Stimulated activated naive CD8-positive, alpha-beta T cell treated with anti-CD3 and anti-CD28 coated beads, Interleukin-15, amount 100 ng/mL, for 72 hours (primary cell): ENCODE data around the gene THSD7B.
"Not testable (repeated sequence)": the region's sequence is repeated elsewhere in the genome, so short reads cannot be mapped to it uniquely, and the experiment has no call there.

ENCODE experiments used
- ATAC-seq: fragments of 150-1000 bp; cut with Tn5 transposase; 2 replicates; pipeline ENCODE4 v1.10.0; 2021; ENCODE audit warnings: mild to moderate bottlenecking, moderate library complexity
- DNase-seq, 2 donors: peaks; one replicate each; pipeline ENCODE4 v3.0.0; 2021 to 2022
- H3K27ac Mint-ChIP-seq, 2 donors: one replicate each; pipeline ENCODE4 v1.8.0; 2022; ENCODE audit warnings: mild to moderate bottlenecking in 2 of 2, mixed read lengths in 2 of 2, moderate library complexity in 2 of 2
- H3K27me3 Mint-ChIP-seq: one replicate; pipeline ENCODE4 v1.8.0; 2022; ENCODE audit warnings: mixed read lengths
- H3K4me1 Mint-ChIP-seq: one replicate; pipeline ENCODE4 v1.8.0; 2022; ENCODE audit warnings: mild to moderate bottlenecking, mixed read lengths
- H3K4me3 Mint-ChIP-seq, 2 donors: one replicate each; pipeline ENCODE4 v1.8.0; 2022; ENCODE audit warnings: mild to moderate bottlenecking in 2 of 2, mixed read lengths in 2 of 2, moderate library complexity in 1 of 2
- H3K9me3 Mint-ChIP-seq, 2 donors: one replicate each; pipeline ENCODE4 v1.8.0; 2022; ENCODE audit warnings: mixed read lengths in 2 of 2

Gene THSD7B

GRCh38 chr2:137023205-137023604 lies 257.9 kb downstream of the THSD7B start:
- H3K27ac Mint-ChIP-seq = no peak overlapping the region

GRCh38 chr2:137031731-137032130 lies 266.4 kb downstream of the THSD7B start:
- Mint-ChIP-seq H3K27me3 (no peaks in the 10 kb centered on the region), H3K27ac (no peak overlapping the region), H3K9me3 (no peaks in the 10 kb centered on the region), H3K4me1 (no peaks in the 10 kb centered on the region), H3K4me3 (no peak overlapping the region)
- DNase-seq (no peak), ATAC-seq (no peak)

More at GRCh38 chr2:137023205-137023604, 257.9 kb downstream of the THSD7B start:
- no peak overlapping the region for H3K4me3 Mint-ChIP-seq
- peaks cover 0 to 6% of the 10 kb centered on the region in 2 donors for H3K9me3 Mint-ChIP-seq
- DNase-seq (no peak), ATAC-seq (no peak)
- no peaks in the 10 kb centered on the region for H3K27me3 Mint-ChIP-seq
- H3K4me1 Mint-ChIP-seq = no peaks in the 10 kb centered on the region

GRCh38 chr2:137036619-137037018 lies 271.3 kb downstream of the THSD7B start:
- no peaks in the 10 kb centered on the region for H3K27me3 Mint-ChIP-seq
- no peak for DNase-seq
- ATAC-seq = no peak
- H3K4me1 Mint-ChIP-seq = no peaks in the 10 kb centered on the region
- no peaks in the 10 kb centered on the region for H3K9me3 Mint-ChIP-seq
- no peak overlapping the region for H3K4me3 Mint-ChIP-seq
- no peak overlapping the region for H3K27ac Mint-ChIP-seq

- H3K9me3 Mint-ChIP-seq = no peaks in the 10 kb centered on the region
- ATAC-seq (no peak), DNase-seq (no peak)
- H3K27me3 Mint-ChIP-seq = no peaks in the 10 kb centered on the region
- H3K4me1 Mint-ChIP-seq = no peaks in the 10 kb centered on the region
- no peak overlapping the region for H3K4me3 Mint-ChIP-seq
- H3K27ac Mint-ChIP-seq = no peak overlapping the region
Observed at GRCh38 chr2:137039482-137040152, 274.3 kb downstream of the THSD7B start.

- H3K27ac Mint-ChIP-seq = no peak overlapping the region
- no peak for ATAC-seq
- H3K27me3 Mint-ChIP-seq = no peaks in the 10 kb centered on the region
- H3K4me3 Mint-ChIP-seq = no peak overlapping the region
- DNase-seq = no peak
- no peaks in the 10 kb centered on the region for H3K9me3 Mint-ChIP-seq
- no peaks in the 10 kb centered on the region for H3K4me1 Mint-ChIP-seq
Observed at GRCh38 chr2:137047369-137047768, 282.0 kb downstream of the THSD7B start.

GRCh38 chr2:137048455-137048854 lies 283.1 kb downstream of the THSD7B start:
- Mint-ChIP-seq H3K27me3 (no peaks in the 10 kb centered on the region), H3K9me3 (no peaks in the 10 kb centered on the region), H3K27ac (no peak overlapping the region), H3K4me3 (no peak overlapping the region), H3K4me1 (no peaks in the 10 kb centered on the region)
- DNase-seq = no peak
- ATAC-seq = no peak

GRCh38 chr2:137049518-137049917 lies 284.2 kb downstream of the THSD7B start:
- Mint-ChIP-seq H3K4me3 (no peak overlapping the region), H3K27ac (no peak overlapping the region), H3K27me3 (no peaks in the 10 kb centered on the region), H3K9me3 (no peaks in the 10 kb centered on the region), H3K4me1 (no peaks in the 10 kb centered on the region)
- DNase-seq (no peak), ATAC-seq (no peak)

- Mint-ChIP-seq H3K4me1 (no peaks in the 10 kb centered on the region), H3K9me3 (no peaks in the 10 kb centered on the region), H3K27ac (no peak overlapping the region), H3K27me3 (no peaks in the 10 kb centered on the region), H3K4me3 (no peak overlapping the region)
- DNase-seq = no peak
- no peak for ATAC-seq
Observed at GRCh38 chr2:137050949-137051348, 285.6 kb downstream of the THSD7B start.

GRCh38 chr2:137051778-137052398 lies 286.5 kb downstream of the THSD7B start:
- Mint-ChIP-seq H3K9me3 (no peaks in the 10 kb centered on the region), H3K27ac (no peak overlapping the region), H3K27me3 (no peaks in the 10 kb centered on the region), H3K4me3 (no peak overlapping the region), H3K4me1 (no peaks in the 10 kb centered on the region)
- ATAC-seq = no peak
- DNase-seq = no peak

GRCh38 chr2:137056704-137057103 lies 291.4 kb downstream of the THSD7B start:
- no peaks in the 10 kb centered on the region for H3K9me3 Mint-ChIP-seq
- H3K27me3 Mint-ChIP-seq = no peaks in the 10 kb centered on the region
- H3K27ac Mint-ChIP-seq = no peak overlapping the region
- no peak for ATAC-seq
- no peak overlapping the region for H3K4me3 Mint-ChIP-seq
- no peaks in the 10 kb centered on the region for H3K4me1 Mint-ChIP-seq
- DNase-seq = no peak

GRCh38 chr2:137076111-137076765 lies 310.9 kb downstream of the THSD7B start:
- not testable (repeated sequence) for H3K4me1 Mint-ChIP-seq, H3K27me3 Mint-ChIP-seq, H3K9me3 Mint-ChIP-seq, H3K4me3 Mint-ChIP-seq, H3K27ac Mint-ChIP-seq, ATAC-seq, DNase-seq

- no peaks in the 10 kb centered on the region for H3K4me1 Mint-ChIP-seq
- no peak overlapping the region for H3K4me3 Mint-ChIP-seq
- no peaks in the 10 kb centered on the region for H3K27me3 Mint-ChIP-seq
- no peak for ATAC-seq
- no peak for DNase-seq
- H3K27ac Mint-ChIP-seq = no peak overlapping the region
- no peaks in the 10 kb centered on the region for H3K9me3 Mint-ChIP-seq
Observed at GRCh38 chr2:137091704-137092103, 326.4 kb downstream of the THSD7B start.

- H3K27me3 Mint-ChIP-seq = no peaks in the 10 kb centered on the region
- H3K4me3 Mint-ChIP-seq = no peak overlapping the region
- no peaks in the 10 kb centered on the region for H3K4me1 Mint-ChIP-seq
- H3K27ac Mint-ChIP-seq = no peak overlapping the region
- no peaks in the 10 kb centered on the region for H3K9me3 Mint-ChIP-seq
- DNase-seq = no peak
- ATAC-seq = no peak
Observed at GRCh38 chr2:137093116-137093515, 327.8 kb downstream of the THSD7B start.

- DNase-seq = no peak
- H3K4me1 Mint-ChIP-seq = no peaks in the 10 kb centered on the region
- no peak overlapping the region for H3K27ac Mint-ChIP-seq
Observed at GRCh38 chr2:137096187-137096586, 330.8 kb downstream of the THSD7B start.

GRCh38 chr2:137096693-137097092 lies 331.3 kb downstream of the THSD7B start:
- no peaks in the 10 kb centered on the region for H3K4me1 Mint-ChIP-seq
- no peak overlapping the region for H3K4me3 Mint-ChIP-seq
- DNase-seq (no peak), ATAC-seq (no peak)
- no peaks in the 10 kb centered on the region for H3K27me3 Mint-ChIP-seq
- no peak overlapping the region for H3K27ac Mint-ChIP-seq
- no peaks in the 10 kb centered on the region for H3K9me3 Mint-ChIP-seq

More at GRCh38 chr2:137096187-137096586, 330.8 kb downstream of the THSD7B start:
- no peaks in the 10 kb centered on the region for H3K9me3 Mint-ChIP-seq
- ATAC-seq = no peak
- no peaks in the 10 kb centered on the region for H3K27me3 Mint-ChIP-seq
- no peak overlapping the region for H3K4me3 Mint-ChIP-seq

GRCh38 chr2:137101814-137102213 lies 336.5 kb downstream of the THSD7B start:
- peaks cover 12 to 15% of the 10 kb centered on the region in 2 donors for H3K9me3 Mint-ChIP-seq
- not testable (repeated sequence) for H3K27me3 Mint-ChIP-seq, H3K4me1 Mint-ChIP-seq, H3K27ac Mint-ChIP-seq, H3K4me3 Mint-ChIP-seq, ATAC-seq, DNase-seq
